Fibroblast of villous mesenchyme (primary cell): ENCODE measurements around the gene MOB3C. TPM values are rescaled to one million over a fixed set of nuclear protein-coding genes. Genes with fewer than 3 reads are reported as not detected.

Experiments
- DNase-seq: peaks from one replicate; pipeline ENCODE4 v3.0.0-alpha.2; 2010; ENCODE audit warnings: low read depth
- H3K4me3 ChIP-seq: 2 replicates; pipeline ENCODE4 v1.5.1; 2011; ENCODE audit warnings: low read depth, mild to moderate bottlenecking, low read length
- CTCF ChIP-seq: IDR thresholded peaks from 2 replicates; pipeline ENCODE4 v1.5.1; 2012; ENCODE audit warnings: low read depth, mild to moderate bottlenecking, low read length; ENCODE audit not compliant: insufficient read depth
- total RNA-seq: library from RNA; depleted of rRNA; stranded (reverse); fragments of >200 nt; gene quantifications from 2 replicates; pipeline ENCODE4 v1.2.3, GENCODE V29; 2012

MOB3C gene
- total RNA-seq, 1 donor, result 8.6 TPM

GRCh38 chr1:46585312-46585938, 31.2 kb downstream of the MOB3C start:
- DNase-seq, result no peak
- no peak for TF ChIP-seq CTCF
- H3K4me3 ChIP-seq, result no peak overlapping the region

- H3K4me3 ChIP-seq, result no peak overlapping the region
- no peak for TF ChIP-seq CTCF
- DNase-seq, result no peak
Observed at GRCh38 chr1:46583494-46583893, 33.1 kb downstream of the MOB3C start.

GRCh38 chr1:46582972-46583371, 33.6 kb downstream of the MOB3C start:
- no peak for TF ChIP-seq CTCF
- no peak overlapping the region for H3K4me3 ChIP-seq
- DNase-seq, result peak; percentile 36

GRCh38 chr1:46581681-46582455, 34.7 kb downstream of the MOB3C start:
- no peak overlapping the region for H3K4me3 ChIP-seq
- TF ChIP-seq CTCF, result no peak
- DNase-seq, result no peak

- DNase-seq, result no peak
- no peak overlapping the region for H3K4me3 ChIP-seq
- no peak for TF ChIP-seq CTCF
Observed at GRCh38 chr1:46580140-46580903, 36.3 kb downstream of the MOB3C start.

- no peak for TF ChIP-seq CTCF
- DNase-seq, result no peak
Observed at GRCh38 chr1:46577671-46578070, 38.9 kb downstream of the MOB3C start.

More at GRCh38 chr1:46577671-46578070, 38.9 kb downstream of the MOB3C start:
- H3K4me3 ChIP-seq, result no peak overlapping the region
